NCI-H748 treated with DMSO at 0.1 percent for 48 hours (cell line): ENCODE measurements around the gene PUS1.
A peak's percentile ranks its signal among the peaks of the same experiment; 100 is the strongest.
"Not testable (repeated sequence)": the region's sequence is repeated elsewhere in the genome, so short reads cannot be mapped to it uniquely, and the experiment has no call there.

ENCODE experiments used
- DNase-seq: peaks from one replicate; lab custom pipeline; 2025; lab: John Stamatoyannopoulos, UW

Gene PUS1

DNA sequence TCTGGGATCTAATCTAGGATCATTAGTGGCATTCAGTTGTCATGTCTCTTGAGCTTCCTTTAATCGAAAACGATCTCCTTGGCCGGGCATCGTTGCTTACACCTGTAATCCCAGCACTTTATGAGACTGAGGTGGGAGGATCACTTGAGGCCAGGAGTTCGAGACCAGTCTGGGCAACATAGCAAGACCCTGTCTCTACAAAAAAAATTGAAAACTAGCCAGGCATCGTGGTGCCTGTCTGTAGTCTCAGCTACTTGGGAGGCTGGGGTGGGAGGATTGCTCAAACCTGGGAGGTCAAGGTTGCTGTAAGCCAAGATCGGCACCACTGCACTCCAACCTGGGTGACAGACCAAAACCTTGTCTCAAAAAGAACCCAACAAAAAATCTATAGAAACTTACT lies 9.0 kb downstream of the PUS1 start:
- DNase-seq: no peak

DNA sequence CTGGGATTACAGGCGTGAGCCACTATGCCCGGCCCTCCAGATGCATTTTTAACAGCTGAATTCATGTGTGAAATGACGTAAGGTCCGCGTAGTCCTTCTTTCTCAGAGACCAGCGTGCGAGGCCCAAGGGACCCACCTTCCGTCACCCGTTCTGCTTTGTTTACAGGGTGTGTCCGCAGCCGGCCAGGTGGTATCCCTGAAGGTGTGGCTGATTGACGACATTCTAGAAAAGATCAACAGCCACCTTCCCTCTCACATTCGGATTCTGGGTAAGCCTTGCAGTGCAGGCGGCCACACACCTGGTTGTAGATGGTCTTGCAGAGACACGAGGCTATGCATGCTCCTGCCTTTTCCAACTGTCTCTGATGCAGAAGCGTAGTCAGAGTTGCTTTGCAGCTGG lies 9.9 kb downstream of the PUS1 start:
- DNase-seq: no peak

DNA sequence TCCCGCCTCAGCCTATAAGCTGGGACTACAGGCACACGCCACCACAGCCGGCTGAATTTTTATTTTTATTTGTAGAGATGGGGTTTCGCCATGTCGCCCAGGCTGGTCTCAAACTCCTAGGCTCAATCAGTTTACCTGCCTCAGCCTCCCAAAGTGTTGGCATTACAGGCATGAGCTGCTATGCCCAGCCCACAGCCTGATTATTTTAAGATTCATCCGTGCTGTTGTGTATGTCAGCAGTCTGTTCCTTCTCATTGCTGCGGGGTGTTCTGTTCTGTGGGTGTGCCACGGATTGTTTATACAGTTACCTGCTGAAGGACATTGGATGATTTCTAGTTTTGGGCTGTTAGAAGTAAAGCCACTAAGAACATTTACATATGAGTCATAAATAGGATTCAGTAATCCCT lies 11.1 kb downstream of the PUS1 start:
- DNase-seq: no peak

DNA sequence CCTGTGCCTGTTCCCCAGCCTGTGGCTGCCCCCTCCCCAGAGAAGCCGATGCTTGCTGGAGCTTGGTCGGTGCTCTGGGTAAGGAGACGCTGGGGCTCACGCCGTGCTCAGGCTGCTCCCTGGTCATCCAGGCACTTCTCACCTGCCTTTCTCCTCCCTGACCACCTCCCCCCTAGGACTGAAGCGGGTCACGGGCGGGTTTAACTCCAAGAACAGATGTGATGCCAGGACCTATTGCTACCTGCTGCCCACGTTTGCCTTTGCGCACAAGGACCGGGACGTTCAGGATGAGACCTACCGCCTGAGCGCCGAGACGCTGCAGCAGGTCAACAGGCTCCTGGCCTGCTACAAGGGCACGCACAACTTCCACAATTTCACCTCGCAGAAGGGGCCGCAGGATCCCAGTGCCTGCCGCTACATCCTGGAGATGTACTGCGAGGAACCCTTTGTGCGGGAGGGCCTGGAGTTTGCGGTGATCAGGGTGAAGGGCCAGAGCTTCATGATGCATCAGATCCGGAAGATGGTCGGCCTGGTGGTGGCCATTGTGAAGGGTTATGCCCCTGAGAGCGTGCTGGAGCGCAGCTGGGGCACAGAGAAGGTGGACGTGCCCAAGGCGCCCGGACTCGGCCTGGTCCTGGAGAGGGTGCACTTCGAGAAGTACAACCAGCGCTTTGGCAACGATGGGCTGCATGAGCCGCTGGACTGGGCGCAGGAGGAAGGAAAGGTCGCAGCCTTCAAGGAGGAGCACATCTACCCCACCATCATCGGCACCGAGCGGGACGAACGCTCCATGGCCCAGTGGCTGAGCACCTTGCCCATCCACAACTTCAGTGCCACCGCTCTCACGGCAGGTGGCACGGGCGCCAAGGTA lies 12.3 kb downstream of the PUS1 start:
- no peak for DNase-seq

DNA sequence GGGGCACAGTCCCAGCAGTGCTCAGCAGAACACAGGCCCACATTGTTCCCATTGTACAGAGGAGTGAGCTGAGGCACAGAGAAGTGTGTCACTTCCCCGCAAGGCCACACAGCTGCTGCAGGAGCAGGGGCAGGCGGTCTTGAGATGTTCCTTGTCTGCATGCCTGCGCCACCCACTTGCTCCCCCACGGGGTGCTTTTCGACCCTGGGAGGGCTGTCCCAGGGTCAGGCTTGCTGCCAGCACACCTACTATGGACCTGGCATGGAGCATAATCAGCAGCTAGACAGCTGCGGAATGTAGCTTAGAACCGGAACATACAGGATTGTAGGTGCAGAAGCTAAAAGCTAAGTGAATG lies 12.9 kb downstream of the PUS1 start:
- no peak for DNase-seq

DNA sequence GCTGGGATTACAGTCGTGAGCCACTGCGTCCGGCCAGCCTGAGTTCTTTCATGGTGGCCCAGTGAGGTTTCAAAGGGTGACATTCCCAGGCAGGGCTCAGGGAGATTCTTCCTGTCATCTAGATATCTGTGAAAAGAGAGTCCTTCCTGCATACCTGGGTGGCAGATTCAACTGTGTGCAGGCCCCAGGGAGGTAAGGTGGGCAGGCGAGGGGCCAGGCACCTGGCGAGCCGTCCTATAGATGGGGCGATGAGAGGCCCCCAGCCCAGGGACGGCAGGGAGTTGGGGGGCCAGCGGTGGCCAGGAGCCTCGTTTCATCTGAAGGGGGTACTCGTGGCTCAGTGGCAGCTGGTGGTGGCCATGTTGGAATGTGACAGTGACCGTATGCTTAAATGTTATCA lies 13.6 kb downstream of the PUS1 start:
- DNase-seq: no peak

DNA sequence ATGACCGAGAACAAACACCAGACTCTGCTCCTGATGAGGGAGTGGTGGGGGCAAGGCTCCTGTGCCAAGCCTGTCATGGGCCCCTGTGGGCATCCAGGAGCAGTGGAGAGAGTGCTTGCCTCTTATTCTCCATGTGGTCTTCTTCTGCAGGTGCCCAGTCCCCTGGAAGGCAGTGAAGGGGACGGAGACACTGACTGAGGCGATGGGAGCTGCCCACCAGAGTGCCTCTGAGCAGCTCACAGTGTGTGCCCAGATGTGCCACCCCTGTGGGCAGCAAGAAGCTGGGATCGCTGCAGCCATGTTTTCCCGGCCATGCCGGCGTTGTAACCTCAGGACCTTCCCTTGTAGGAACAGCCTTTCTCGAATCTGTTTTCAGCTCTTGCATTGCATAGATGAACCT lies 14.3 kb downstream of the PUS1 start:
- DNase-seq: no peak

DNA sequence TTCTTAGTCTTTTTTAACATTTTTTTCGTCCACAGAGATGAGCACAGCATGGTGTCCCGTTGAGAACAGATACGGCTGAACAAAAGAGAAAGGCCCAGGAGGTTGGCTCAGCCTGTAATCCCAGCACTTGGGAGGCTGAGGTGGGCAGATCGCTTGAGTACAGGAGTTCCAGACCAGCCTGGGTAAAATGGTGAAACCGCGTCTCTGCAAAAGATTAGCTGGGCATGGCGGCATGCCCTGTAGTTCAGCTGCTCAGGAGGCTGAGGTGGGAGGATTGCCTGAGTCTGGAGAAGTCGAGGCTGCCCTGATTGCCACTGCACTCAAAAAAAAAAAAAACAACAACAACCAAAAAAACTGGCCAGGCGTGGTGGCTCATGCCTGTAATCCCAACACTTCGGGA lies 14.8 kb downstream of the PUS1 start:
- DNase-seq: no peak

DNA sequence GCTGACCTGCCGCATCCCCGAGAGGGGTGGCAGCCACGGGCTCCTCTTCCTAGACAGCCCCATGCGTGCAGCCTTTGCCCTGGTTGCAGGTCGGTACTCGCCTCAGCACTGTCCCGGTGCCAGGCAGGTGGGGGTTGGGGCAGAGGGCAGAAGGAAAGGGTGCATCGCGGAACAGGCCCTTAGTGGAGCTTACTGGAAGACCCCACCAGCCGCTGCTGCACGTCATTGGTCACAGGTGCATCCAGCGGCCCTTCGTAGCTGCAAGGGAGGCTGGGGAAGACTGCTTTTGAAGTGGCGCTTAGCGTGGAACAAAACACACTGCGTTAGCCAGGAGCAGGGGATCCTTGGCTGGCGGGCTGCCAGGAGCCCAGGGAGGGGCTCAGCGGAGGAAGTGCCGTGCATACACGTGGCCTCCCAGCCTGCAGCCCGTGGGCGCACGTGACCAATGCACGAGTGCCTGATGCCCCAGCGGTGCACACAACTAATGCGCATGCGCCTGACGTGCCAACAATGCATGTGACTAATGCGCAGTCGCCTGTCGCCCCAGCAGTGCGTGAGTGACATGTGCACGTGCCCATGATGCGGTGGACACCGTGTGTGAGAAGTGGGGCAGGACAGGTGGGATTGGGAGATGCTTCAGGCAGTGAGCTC lies 15.7 kb downstream of the PUS1 start:
- DNase-seq: no peak

DNA sequence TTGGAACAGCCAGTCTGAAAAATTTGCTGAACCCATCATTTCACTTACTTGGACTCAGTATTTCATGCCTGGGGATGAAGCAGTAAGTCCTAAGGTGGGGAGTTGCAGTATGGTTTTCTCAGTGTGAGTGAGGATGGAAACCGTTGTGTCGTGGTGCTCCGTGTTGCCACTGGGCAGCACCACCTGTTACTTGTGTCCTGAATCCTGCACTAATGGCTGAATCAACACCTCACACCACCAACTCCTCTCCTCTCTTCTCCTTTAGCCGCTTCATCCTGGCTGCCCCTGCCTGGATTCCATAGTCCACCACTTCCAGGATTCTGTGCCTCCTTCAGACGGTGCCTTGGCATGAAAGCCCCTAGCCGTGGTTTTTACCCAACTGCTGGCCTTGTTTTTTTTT lies 17.7 kb downstream of the PUS1 start:
- DNase-seq: no peak

DNA sequence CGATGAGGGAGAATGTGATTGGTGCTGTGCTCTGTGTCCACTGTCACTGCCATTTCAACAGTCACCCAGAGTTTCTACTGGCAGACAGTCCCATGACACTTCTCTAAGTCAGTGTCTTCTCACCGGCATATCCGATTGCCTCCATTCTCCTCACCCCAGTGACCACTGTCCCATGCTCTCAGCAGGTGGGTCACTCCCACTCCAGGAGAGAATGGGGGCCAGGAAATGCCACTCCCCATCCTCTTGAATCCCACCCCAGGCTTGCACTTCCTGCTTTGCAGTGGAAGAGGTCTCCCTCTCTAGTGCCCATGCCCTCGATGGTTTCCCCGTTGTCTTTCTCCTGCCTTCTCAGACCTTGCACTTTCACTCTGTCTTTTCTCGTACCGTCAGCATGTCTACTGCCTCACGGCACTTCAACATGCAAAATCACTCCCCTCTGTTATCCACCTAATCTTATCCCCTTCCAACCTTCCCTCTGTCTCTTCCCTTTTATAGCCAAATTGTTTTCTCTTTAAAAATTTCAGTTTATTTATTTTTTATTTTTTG lies 18.5 kb downstream of the PUS1 start:
- no peak for DNase-seq

DNA sequence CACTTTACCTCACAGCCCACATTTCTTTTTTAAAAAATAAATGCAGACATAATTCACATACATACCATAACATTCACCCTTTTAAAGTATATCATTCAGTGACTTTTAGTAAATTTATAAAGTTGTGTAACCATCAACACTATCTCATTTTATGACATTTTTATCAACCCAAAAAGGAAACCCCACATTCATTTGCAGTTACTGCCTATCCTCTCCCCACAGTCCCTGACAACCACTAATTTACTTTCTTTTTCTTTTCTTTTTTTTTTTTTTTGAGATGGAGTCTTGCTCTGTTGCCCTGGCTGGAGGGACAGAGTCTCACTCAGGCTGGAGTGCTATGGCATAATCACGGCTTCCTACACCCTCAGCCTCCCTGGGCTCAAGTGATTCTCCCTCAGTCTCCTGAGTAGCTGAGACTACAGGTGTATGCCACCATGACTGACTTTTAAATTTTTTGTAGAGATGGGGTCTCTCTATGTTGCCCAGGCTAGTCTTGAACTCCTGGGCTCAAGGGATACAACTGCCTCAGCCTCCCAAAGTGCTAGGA lies 19.2 kb downstream of the PUS1 start:
- DNase-seq: no peak

DNA sequence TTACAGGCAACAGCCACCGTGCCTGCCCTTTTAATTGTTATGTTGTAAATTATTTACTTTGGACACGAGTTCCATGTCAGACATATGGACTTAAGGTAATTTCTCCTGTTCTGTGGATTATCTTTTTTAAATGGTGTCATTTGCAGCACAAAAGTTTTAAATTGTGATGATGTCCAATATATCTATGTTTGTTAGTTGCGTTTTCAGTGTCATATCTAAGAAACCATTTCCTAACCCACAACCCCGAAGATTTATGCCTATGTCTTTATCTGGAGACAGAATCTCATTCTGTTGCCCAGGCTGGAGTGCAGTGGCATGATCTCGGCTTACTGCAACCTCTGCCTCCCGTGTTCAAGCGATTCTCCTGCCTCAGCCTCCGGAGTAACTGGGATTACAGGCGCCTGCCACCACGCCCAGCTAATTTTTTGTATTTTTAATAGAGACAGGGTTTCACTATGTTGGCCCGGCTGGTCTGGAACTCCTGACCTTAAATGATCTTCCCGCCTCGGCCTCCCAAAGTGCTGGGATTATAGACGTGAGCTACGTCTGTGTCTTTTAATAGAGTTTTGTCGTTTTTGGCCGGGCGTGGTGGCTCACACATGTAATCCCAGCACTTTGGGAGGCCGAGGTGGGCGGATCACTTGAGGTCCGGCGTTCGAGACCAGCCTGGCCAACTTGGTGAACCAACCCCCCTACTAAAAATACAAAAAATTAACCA lies 19.8 kb downstream of the PUS1 start:
- not testable (repeated sequence) for DNase-seq

DNA sequence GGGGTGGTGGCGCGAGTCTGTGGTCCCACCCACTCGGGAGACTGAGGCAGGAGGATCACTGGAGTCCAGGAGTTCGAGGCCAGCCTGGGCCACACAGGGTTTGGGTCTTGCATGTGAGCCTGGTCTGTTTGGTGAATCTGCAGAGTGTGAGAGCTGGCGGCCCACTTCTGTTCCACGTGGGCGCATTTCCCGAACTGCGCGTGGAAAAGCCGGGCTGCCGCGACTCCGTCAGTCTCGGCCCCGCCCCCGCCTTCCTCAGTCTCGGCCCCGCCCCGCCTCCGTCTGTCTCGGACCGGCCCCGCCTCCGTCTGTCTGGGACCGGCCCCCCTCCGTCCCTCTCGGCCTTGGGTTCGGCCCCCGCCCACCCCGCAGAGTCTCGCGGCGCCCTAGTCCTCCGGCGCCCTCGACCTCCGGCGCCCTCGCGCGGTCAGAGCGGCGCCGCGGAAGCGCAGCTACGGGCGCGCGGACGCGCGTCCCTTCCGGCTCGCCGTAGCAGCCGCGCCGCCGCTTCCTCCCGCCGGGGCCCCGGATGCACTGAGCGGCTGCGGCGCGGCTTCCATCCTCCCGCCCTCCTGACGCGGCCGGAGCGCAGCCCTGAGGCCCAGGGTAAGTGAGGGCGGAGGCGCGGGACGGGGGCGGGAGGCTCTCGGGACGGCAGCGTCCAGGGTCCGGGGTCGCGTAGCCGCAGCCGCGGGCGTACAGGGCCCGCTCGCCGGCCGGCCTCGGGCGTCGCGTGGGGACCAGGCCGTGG lies 20.5 kb downstream of the PUS1 start, which contains the start of gene EP400:
Gene EP400, plus strand, starts transcription at position 512 of the 751 bp plus-strand sequence. CDS start 10,678 bp downstream, outside the sequence.
- peak; percentile 55 for DNase-seq

DNA sequence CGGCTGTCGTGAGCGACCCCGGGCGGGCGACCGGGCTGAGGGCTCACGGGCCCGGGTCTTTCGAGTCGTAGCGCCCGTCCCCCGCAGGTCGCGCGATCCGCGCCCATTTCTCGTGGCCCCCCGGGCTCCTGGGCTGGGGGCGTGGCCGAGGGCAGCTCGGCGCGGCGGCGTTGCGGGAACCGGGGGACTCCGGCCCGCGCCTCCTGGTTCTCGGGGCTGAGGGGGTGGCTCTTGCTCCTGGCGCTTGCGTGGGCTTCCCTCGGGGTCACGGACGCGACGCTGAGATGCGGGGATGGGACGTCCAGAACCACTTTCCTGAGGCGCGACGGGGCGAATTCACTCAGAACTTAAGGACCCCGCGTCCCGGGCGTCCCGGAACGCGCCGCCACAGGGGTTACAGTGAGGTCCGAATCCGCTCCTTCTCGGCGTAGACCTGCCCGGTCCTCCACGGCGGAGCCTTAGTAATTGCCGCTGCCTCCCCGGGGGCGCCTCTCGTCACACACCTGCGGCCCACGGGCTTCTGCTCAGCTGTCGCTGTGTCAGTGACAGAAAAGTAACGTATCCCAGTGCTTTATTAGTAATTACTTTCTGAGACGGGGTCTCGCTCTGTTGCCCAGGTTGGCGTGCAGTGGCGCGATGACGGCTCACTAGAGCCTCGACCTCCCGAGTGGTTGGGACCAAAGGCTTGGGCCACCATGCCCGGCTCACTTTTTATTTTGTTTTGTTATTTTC lies 21.3 kb downstream of the PUS1 start:
- DNase-seq: no peak

DNA sequence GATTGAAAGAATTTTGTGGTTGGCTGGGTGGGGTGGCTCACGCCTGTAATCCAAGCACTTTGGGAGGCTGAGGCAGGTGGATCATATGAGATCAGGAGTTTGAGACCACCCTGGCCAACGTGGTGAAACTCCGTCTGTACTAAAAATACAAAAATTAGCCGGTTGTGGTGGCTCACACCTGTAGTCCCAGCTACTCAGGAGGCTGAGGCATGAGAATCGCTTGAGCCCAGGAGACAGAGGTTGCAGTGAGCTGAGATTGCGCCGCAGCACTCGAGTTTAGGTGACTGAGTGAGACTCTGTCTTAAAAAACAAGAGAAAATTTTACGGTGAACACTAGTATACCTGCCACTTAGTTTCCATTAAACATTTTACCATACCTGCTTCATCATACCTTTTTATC lies 24.7 kb downstream of the PUS1 start:
- DNase-seq: not testable (repeated sequence)

DNA sequence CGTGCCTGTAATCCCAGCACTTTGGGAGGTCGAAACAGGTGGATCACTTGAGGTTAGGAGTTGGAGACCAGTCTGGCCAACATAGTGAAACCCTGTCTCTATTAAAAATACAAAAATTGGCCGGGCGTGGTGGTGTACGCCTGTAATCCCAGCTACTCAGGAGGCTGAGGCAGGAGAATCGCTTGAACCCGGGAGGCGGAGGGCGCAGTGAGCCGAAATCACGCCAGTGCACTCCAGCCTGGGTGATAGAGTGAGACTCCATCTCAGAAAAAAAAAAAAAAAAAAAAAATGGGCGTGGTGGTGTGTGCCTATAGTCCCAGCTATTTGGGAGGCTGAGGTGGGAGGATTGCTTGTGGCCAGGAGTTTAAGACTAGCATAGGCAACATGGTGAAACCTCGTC lies 25.4 kb downstream of the PUS1 start:
- not testable (repeated sequence) for DNase-seq

DNA sequence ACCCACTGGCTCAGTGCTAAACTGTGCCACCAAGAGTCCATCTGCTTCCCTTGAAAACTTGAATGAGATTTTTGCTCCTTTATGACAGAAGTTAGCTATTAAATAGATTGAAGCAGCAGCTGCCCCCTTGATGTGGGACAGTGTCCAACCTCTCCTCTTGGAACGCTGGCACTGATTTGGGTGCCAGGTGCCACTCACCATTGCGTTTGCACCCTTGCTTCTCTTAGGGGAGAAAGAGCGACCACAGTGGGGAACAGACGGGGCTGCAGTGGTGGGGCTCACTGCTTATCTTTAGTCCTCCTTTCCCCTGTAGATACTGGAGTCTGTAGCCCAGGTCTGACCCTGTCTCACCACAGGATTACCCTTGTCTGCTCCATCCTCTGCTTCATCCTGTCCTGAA lies 30.0 kb downstream of the PUS1 start:
- no peak for DNase-seq

DNA sequence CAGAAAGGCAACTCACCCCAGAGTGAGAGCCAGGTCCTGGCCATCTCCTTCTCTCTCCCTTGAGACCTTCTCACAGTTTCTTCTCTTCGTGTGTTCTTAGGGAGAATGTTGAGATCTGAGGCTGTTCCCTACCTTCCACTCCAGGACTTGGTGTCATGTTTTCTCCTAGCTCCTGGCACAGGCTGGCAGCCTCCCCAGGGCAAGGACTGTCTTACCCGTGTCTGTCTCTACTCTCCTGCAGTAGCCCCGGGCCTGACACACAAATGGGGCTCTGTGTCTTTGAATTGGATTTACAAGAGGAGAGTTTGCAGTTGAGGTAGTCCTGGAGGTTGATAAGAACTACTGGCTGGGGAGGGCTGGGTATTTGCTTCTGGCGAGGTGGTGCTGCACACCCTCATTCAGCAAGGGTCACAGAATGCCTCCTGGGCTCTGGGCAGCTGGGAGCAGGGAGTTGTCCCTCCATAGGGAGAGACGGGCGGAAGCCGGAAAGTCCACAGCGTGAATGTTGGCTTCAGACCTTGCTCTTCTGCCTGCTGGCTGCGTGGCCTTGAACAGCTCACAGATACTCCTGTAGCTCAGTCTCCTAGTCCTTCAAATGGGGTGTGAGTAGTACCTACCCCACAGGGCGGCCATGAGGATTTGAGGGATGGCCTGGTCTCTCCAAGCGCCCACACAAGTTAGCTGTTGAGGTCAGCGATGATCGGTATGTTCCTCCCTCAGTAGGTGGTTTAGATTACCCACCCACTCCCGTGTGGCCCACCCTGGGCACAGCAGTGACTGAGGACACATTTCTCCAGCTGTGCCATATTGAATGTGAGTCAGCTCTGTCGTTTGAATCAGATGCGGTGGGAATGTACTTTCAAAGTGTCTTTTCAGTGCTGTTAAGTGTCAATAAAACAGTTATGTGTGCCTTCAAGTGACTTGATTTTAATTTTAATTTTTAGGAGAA lies 30.8 kb downstream of the PUS1 start:
- DNase-seq: no peak
